Neural cell (in vitro differentiated cells): ENCODE measurements around the gene UNC13B. TPM values are rescaled to one million over a fixed set of nuclear protein-coding genes. Genes with fewer than 3 reads are reported as not detected.

Experiments
- H2AFZ ChIP-seq: fragments of 200-600, 300-800 bp; sonication (generic), shearing (Covaris generic); 2 replicates; pipeline ENCODE4 v1.6.0; 2014; ENCODE audit warnings: low read depth, mild to moderate bottlenecking, antibody characterized with exemption, low read length, moderate library complexity
- H3F3A ChIP-seq: fragments of 200-600 bp; shearing (Covaris generic); 2 replicates; pipeline ENCODE4 v1.6.1; 2016; ENCODE audit warnings: mild to moderate bottlenecking, moderate library complexity, mixed read lengths, antibody characterized with exemption, low read length; ENCODE audit not compliant: insufficient read depth, poor library complexity, severe bottlenecking
- H3K27ac ChIP-seq: fragments of 200-600, 300-800 bp; sonication (generic), shearing (Covaris generic); 2 replicates; pipeline ENCODE4 v1.5.1; 2014; ENCODE audit warnings: mild to moderate bottlenecking, low read length, moderate library complexity
- H3K27me3 ChIP-seq: fragments of 300-800, 200-600 bp; sonication (generic), shearing (Covaris generic); 2 replicates; pipeline ENCODE4 v1.6.0; 2014; ENCODE audit warnings: mild to moderate bottlenecking, low read depth, low read length, moderate library complexity; ENCODE audit not compliant: insufficient read depth
- H3K36me3 ChIP-seq: fragments of 300-800, 200-600 bp; sonication (generic), shearing (Covaris generic); 2 replicates; pipeline ENCODE4 v1.5.1; 2014; ENCODE audit warnings: mild to moderate bottlenecking, antibody characterized with exemption, low read length, moderate library complexity; ENCODE audit not compliant: insufficient read depth
- H3K4me2 ChIP-seq: fragments of 300-800, 200-600 bp; sonication (generic), shearing (Covaris generic); 2 replicates; pipeline ENCODE4 v1.6.0; 2014; ENCODE audit warnings: mild to moderate bottlenecking, low read length
- H3K4me3 ChIP-seq: fragments of 300-800, 200-600 bp; sonication (generic), shearing (Covaris generic); 2 replicates; pipeline ENCODE4 v1.5.1; 2014; ENCODE audit warnings: mild to moderate bottlenecking, low read length, moderate library complexity
- H3K79me2 ChIP-seq: fragments of 200-600 bp; shearing (Covaris generic); replicated peaks from 2 replicates; pipeline ENCODE4 v1.6.0; 2014; ENCODE audit warnings: mild to moderate bottlenecking, low read length, moderate library complexity; ENCODE audit not compliant: insufficient read depth
- H3K9ac ChIP-seq: fragments of 300-800, 200-600 bp; sonication (generic), shearing (Covaris generic); 2 replicates; pipeline ENCODE4 v1.6.1; 2016; ENCODE audit warnings: mild to moderate bottlenecking, low read length, mixed read lengths
- H3K9me2 ChIP-seq: fragments of 200-600 bp; shearing (Covaris generic); 2 replicates; pipeline ENCODE4 v1.6.1; 2016; ENCODE audit warnings: mild to moderate bottlenecking, low read length, mixed read lengths; ENCODE audit not compliant: insufficient read depth
- H3K9me3 ChIP-seq: fragments of 200-600, 300-800 bp; sonication (generic), shearing (Covaris generic); 2 replicates; pipeline ENCODE4 v1.6.1; 2016; ENCODE audit warnings: mild to moderate bottlenecking, mixed run types, low read length, moderate library complexity, mixed read lengths
- H4K20me1 ChIP-seq: fragments of 200-600 bp; shearing (Covaris generic); 2 replicates; pipeline ENCODE4 v1.6.1; 2016; ENCODE audit warnings: mild to moderate bottlenecking, mixed run types; ENCODE audit not compliant: insufficient read depth
- CTCF ChIP-seq: fragments of 450-650 bp; IDR thresholded peaks from 2 replicates; pipeline ENCODE4 v1.5.1; 2014; ENCODE audit warnings: antibody characterized with exemption, mild to moderate bottlenecking, moderate library complexity; ENCODE audit not compliant: poor library complexity, severe bottlenecking
- EP300 ChIP-seq: fragments of 450-650 bp; conservative IDR thresholded peaks from 2 replicates; pipeline ENCODE4 v1.6.1; 2014; ENCODE audit warnings: antibody characterized with exemption, mild to moderate bottlenecking, moderate library complexity; ENCODE audit not compliant: poor library complexity, severe bottlenecking
- EZH2 ChIP-seq: fragments of 200-600, 300-800 bp; shearing (Covaris generic), sonication (generic); IDR thresholded peaks from 2 replicates; pipeline ENCODE4 v1.6.1; 2014; ENCODE audit warnings: antibody characterized with exemption, low read length, borderline replicate concordance, mild to moderate bottlenecking; ENCODE audit not compliant: insufficient read depth, poor library complexity, severe bottlenecking
- MXI1 ChIP-seq: fragments of 450-650 bp; conservative IDR thresholded peaks from 2 replicates; pipeline ENCODE4 v1.6.1; 2014; ENCODE audit warnings: antibody characterized with exemption, mild to moderate bottlenecking; ENCODE audit not compliant: poor library complexity, severe bottlenecking
- POLR2AphosphoS5 ChIP-seq: IDR thresholded peaks from 2 replicates; pipeline ENCODE4 v1.6.1; 2012
- RAD21 ChIP-seq: fragments of 450-650 bp; conservative IDR thresholded peaks from 2 replicates; pipeline ENCODE4 v1.6.1; 2014; ENCODE audit warnings: antibody characterized with exemption, mild to moderate bottlenecking, moderate library complexity
- REST ChIP-seq: IDR thresholded peaks from 2 replicates; pipeline ENCODE4 v1.6.1; 2012; ENCODE audit warnings: borderline replicate concordance
- SMC3 ChIP-seq: fragments of 450-650 bp; conservative IDR thresholded peaks from 2 replicates; pipeline ENCODE4 v1.6.1; 2014; ENCODE audit warnings: antibody characterized with exemption, mild to moderate bottlenecking, moderate library complexity; ENCODE audit not compliant: poor library complexity
- TAF1 ChIP-seq: IDR thresholded peaks from 2 replicates; pipeline ENCODE4 v1.6.1; 2012; ENCODE audit warnings: low read depth
- polyA plus RNA-seq: library from polyadenylated mRNA; depleted of rRNA; stranded (reverse); fragments of >200 nt; gene quantifications from 2 replicates; pipeline ENCODE4 v1.2.3, GENCODE V29; 2014

UNC13B gene
- polyA plus RNA-seq, 1 donor from 2014 or later, result 37.2 TPM

- H3K79me2 ChIP-seq, result no peaks in the 10 kb centered on the region
- H3K4me3 ChIP-seq, result no peak overlapping the region
- no peaks in the 10 kb centered on the region for H4K20me1 ChIP-seq
- no peak overlapping the region for H3K4me2 ChIP-seq
- H2AFZ ChIP-seq, result no peak overlapping the region
- H3F3A ChIP-seq, result peaks cover 3% of the 10 kb centered on the region
- H3K27ac ChIP-seq, result no peak overlapping the region
- no peaks in the 10 kb centered on the region for H3K36me3 ChIP-seq
- no peaks in the 10 kb centered on the region for H3K9me3 ChIP-seq
- H3K9me2 ChIP-seq, result no peaks in the 10 kb centered on the region
- H3K9ac ChIP-seq, result no peak overlapping the region
- TF ChIP-seq EP300 (no peak), CTCF (no peak), REST (no peak), POLR2AphosphoS5 (no peak), MXI1 (no peak), TAF1 (no peak), RAD21 (no peak), EZH2 (no peak), SMC3 (no peak)
- H3K27me3 ChIP-seq, result no peaks in the 10 kb centered on the region
These were observed 111.8 kb downstream of the UNC13B start for GRCh38 chr9:35273591-35273990.

- no peak overlapping the region for H2AFZ ChIP-seq
- H3K9ac ChIP-seq, result no peak overlapping the region
- no peaks in the 10 kb centered on the region for H3K36me3 ChIP-seq
- no peaks in the 10 kb centered on the region for H4K20me1 ChIP-seq
- H3K27me3 ChIP-seq, result no peaks in the 10 kb centered on the region
- no peak overlapping the region for H3K4me2 ChIP-seq
- H3K79me2 ChIP-seq, result no peaks in the 10 kb centered on the region
- TF ChIP-seq POLR2AphosphoS5 (no peak), RAD21 (no peak), TAF1 (no peak)
- peaks cover 3% of the 10 kb centered on the region for H3F3A ChIP-seq
- H3K9me3 ChIP-seq, result no peaks in the 10 kb centered on the region
- H3K27ac ChIP-seq, result no peak overlapping the region
- H3K9me2 ChIP-seq, result no peaks in the 10 kb centered on the region
- H3K4me3 ChIP-seq, result no peak overlapping the region
These were observed 113.2 kb downstream of the UNC13B start for GRCh38 chr9:35274993-35275392.

GRCh38 chr9:35277171-35277520 lies 115.3 kb downstream of the UNC13B start:
- H3F3A ChIP-seq, result peaks cover 3% of the 10 kb centered on the region
- peak overlapping the region; percentile 8 for H3K4me2 ChIP-seq
- H2AFZ ChIP-seq, result no peak overlapping the region
- no peaks in the 10 kb centered on the region for H3K79me2 ChIP-seq
- no peak overlapping the region for H3K9ac ChIP-seq
- H3K27ac ChIP-seq, result no peak overlapping the region
- no peak for TF ChIP-seq EZH2
- peak; percentile 27 for TF ChIP-seq POLR2AphosphoS5
- no peaks in the 10 kb centered on the region for H4K20me1 ChIP-seq
- no peaks in the 10 kb centered on the region for H3K9me2 ChIP-seq
- H3K9me3 ChIP-seq, result no peaks in the 10 kb centered on the region
- H3K27me3 ChIP-seq, result no peaks in the 10 kb centered on the region
- no peak overlapping the region for H3K4me3 ChIP-seq
- no peaks in the 10 kb centered on the region for H3K36me3 ChIP-seq
